GM21528 (cell line): ENCODE data around the gene ESPNL.
"Not testable (repeated sequence)": the region's sequence is repeated elsewhere in the genome, so short reads cannot be mapped to it uniquely, and the experiment has no call there.

Source experiments
- ATAC-seq: cut with Tn5 transposase; IDR thresholded peaks from one replicate; pipeline ENCODE4 v1.9.1; 2021; ENCODE audit warnings: mild to moderate bottlenecking, moderate library complexity; ENCODE audit not compliant: unreplicated experiment, low FRiP score

The ESPNL gene

DNA sequence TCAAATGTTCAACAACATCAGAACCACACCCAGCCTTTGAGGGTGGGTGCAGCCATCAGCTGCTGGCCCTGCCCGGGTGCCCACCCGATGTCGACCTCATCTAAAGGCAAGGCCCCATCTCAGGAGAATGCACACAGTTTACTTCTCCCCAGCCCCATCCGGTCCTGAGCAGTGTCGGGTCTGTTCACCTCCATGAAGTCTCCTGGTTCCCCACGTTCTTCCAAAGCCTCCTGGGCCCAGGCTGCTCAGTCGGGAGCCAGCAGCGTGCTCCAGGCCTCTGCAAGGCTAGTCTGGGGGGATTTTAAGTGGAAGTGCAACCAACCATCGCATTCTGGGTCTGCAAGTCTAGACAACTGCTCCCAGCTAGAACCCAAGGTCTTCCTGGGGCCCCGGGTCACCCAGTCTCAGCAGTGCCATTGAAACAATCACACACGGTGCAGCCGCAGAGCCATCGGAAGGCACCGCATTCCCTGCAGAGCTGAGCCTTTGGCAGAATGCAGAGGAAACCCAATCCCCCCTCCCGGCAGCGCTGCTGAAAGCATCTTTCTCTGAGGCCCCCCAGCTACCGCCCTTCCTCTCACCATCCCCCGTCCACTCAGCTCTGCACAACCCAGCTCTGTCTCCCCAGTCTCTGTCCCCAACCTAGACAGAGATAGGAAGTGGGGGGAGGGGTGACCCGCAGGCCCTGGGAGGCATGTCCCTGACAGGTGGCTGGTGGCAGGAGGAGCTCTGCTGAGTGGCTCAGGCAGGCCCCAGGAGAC lies 8.5 kb downstream of the ESPNL start:
- peak; percentile 84 for ATAC-seq

DNA sequence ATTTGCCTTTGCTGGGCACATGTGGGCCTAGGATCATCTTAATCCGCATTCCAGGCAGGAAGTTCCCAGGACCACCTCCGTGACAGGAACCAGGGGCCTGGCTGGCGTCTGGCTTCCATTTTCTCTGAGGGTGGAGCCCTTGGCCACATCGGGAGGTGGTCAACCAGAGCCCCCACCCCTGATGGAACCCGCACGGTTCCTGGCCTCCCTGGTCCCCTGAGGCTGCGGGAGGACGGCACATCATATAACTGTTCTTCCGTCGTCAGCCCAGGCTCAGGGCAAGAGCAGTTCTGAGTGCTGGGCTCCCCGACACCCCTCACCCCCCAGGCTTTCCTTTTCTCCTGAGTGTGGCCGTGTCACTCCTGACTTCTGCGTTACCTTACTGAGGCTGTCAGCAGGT lies 13.5 kb downstream of the ESPNL start:
- no peak for ATAC-seq

DNA sequence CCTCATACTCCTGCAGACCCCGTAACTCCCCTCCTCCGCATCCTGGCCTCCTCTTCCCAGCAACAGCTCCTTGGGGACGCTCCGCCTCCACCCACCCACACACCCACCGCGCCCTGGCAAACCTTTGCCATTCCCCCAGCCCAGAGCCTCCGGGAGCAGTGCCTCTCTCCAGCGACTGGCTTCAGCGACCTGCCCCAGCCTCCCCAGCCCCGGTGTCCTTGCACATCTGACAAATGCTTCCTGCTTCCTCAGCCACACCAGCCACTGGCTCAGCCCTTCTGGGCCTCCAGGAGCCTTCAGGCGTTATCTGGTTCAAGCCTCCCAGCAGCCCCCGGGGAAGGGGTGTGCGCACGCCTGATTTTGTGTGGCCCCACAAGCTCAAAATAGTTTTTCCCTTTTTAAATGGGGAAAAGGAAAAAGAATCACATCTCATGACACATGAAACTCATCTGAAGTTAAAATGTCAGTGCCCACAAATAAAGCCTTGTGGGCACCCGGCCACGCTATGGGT lies 14.2 kb downstream of the ESPNL start:
- no peak for ATAC-seq

DNA sequence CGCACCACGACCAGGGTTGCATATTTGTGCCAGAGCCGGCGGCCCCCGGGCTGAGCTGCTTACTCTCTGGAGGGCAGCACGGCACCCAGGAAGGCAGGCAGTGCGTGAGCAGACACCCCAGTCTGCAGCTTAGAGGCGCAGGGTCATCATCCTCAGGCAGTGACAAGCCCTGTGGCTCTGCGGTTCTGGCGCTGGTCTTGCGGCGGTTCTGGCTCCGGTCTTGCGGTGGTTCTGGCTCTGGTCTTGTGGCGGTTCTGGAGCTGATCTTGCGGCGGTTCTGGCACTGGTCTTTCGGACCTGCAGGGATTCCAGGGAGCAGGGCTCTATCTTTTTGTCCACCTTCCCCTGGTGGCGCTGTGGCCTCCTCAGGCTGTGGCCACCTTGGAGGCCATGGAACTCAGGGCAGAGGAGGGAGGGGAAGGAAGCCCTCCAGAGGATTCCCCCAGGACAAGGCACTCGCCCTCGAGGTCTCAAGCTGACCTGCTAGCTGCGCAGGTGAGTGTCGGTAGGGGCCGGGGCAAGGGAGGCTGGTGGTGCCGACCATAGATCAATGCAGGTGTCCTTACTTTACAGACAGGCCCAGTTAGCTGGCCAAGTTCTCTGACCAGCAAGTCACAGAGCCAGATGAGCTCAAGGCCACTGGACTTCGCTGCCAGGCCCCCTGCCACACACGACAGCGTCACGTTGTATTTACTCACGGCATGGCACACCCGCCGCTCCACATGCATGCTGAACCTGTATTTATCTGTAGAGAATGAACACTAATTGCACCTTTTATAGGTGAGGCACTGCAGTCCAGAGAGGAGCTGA lies 14.9 kb downstream of the ESPNL start:
- ATAC-seq = no peak

DNA sequence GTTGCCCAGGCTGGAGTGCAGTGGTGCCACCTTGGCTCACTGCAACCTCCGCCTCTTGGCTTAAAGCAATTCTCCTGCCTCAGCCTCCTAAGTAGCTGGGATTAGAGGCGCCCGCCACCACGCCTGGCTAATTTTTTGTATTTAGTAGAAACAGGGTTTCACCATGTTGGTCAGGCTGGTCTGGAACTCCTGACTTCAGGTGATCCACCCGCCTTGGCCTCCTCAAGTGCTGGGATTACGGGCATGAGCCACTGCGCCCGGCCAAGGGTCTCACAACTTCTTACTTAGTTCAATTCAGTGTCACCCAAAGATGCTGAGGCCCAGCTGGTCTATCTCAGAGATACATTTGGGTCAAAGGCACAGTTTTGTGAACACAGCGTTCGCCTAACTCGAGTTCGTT lies 15.6 kb downstream of the ESPNL start:
- not testable (repeated sequence) for ATAC-seq

DNA sequence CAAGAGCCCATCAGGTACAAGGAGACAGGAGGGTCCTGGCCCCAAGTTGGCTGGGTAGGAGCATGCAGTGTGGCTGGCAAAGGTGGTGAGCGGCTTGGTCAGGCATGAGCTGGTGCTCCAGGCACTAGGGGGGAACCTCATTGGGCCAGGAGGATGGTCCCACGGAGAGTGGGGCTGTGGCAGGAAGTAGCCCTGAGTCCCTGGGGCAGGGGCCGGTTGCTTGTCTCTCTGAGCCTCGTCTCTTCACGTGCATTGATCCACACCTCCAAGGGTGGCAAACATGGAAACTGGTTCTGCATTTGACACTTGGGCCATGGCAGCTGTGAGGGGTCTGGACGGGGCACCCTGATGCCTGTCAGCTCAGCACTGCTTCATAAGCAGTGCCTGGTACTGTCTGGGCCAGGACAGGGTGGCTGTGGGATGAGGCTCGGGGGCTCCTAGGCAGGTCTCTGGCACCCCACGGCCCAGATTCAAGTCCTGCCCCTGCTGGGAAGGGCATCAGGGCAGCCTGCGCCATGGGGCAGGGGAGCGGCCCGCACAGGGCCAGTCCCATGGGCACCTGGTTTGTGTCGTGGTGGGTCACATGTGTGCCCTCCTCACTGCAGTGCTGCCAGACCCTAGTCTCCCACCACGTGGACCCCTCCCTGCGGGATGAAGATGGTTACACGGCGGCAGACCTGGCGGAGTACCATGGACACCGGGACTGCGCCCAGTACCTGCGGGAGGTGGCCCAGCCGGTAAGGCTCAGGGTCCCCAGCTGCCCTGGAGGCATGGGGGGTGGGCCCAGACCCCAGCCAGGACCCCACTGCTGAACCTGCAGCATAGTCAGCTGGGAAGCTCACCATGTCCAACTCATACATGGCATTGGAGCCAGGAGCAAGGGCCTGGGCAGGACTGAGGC lies 16.4 kb downstream of the ESPNL start:
- ATAC-seq = no peak

DNA sequence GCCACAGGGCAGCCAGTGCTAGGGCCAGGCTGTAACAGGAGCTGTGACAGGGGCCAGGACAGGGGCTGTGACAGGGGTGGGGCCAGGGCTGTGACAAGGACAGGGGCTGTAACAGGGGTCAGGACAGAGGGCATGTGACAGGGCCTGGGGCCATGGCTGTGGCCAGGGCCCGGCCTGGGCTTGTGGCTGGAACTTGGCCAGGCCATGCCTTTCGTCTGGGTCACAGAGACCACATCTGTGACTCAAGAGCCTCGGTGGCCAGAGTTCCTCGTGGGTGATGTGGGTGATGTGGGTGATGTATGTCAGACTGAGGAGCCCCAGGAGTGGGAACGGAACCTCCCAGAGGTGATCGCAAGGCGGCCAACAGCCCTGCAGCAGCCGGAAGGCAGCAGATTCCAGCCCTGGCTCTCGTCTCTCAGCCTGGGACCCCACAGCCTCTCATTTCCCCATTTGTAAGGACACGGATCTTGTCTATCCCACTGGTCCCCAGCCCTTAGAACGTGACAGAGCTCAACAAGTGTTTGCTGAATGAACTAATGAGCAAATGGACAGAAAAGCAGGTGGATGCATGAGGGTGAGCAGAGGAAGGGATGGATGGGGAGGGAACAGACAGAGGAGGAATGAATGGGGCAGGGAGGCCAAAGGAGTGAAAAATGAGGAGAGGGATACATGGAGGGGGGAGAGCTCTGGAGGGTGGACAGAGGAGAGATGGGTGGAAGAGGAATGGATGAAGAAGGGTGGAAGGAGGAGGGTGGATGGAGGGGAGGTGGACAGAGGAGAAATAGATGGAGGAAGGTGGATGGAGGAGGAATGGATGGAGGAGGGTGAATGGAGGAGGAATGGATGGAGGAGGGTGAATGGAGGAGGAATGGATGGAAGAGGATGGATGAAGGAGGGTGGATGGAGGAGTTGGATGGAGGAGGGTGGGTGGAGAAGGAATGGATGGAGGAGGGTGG lies 17.3 kb downstream of the ESPNL start:
- no peak for ATAC-seq

DNA sequence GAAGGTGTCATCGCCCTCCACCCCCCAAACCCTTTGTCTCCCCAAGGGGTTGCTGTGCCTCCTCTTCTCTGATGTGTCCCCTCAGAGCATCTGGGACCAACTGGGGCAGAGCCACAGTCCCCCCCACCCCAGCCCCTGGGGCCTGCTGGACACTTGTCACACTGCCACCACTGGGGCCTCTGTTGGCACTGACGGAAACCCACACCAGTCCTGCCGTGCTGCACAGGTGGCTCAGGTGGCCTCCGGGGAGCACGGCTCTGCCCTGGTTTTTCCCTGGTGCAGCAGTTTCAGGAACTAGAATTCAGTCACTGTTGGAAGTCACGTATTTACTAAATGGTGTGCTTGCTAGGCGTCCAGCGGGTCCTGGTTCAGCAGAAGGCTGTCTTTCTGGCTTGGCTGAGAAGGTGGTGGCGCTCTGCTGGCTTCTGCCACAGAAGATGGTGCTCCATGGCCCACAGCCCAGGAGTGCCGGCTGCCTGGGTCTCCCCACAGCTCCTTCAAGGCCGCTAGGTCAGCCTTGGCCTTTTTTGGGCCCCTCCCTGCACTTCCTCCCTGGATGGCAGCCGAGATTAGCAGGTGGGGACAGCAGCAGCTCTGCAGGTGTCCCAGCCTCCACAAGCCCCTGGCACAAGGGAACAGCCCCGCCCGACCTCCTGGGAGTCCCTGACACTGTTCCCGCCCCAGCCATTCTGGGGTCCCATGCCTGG lies 19.8 kb downstream of the ESPNL start:
- ATAC-seq = no peak

DNA sequence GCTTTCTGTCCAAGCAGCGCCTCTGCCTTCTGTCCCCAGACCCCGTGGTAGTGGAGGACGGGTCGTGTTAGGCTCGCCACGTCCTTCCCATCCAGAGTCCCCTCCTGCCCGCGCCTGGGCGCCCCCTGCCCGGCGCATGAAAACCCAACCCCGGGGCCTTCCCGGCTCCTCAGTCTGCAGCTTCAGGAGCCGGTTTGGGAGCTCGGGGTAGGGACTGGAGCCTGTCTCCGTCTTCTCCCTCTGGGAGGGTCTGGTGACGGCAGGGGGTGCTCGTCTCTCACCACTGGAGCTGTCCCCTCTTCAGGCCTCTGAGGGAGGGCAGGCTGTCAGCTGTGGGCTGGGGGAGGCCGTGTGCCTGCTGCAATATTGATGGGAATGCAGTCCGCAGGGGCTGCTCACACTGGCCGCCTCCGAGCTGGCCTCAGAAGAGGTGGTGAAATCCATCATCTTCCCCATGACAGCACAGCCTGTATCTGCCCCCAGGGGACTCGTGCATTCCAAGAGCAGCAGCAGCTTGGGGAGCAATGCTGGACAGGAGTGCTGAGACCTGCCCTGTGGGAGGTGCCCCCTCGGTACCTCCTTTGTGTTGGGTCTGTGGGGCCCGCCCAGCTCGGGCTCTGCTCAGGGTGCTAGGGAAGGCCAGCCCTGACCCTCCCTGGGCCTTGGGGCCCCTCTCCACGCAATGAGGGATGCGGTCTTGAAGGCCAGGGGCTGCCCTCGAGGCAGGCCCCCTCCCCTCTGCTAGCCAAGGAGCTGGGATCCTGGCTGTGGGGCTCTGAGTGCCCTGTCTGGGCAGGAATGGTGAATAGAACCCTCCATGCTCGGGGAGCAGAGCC lies 20.5 kb downstream of the ESPNL start:
- no peak for ATAC-seq

DNA sequence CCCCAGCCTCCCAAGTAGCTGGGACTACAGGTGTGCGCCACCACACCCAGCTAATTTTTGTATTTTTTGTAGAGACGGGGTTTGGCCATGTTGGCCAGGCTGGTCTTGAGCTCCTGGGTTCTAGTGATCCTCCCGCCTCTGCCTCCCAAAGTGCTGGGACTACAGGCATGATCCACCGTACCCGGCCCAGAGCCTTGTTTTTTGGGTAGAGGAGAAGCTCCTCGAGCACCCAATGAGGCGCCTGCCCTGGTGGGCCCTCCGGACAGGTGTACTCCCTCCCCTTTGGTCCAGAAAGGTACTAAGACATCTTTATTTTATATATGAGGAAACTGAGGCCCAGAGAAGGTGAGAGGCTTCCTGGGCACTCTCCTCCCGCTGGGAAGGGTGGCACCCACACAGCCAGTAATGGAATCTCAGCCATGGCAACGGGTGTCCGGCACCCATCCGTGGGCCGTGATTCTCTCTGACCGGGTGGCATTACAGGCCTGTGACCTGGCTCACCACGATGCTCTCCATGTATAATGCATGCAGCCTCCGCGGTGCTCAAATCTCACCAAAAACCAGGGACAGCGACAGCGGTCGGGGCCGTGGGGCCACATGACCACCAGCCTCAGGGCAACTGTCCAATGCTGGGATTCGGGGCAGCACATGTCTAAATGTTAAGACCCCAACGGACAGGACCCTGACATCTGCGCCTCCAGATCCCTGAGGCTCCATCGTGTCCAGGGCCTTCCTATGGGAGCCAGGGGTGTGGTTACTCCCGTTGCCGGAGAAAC lies 21.6 kb downstream of the ESPNL start:
- ATAC-seq = no peak

DNA sequence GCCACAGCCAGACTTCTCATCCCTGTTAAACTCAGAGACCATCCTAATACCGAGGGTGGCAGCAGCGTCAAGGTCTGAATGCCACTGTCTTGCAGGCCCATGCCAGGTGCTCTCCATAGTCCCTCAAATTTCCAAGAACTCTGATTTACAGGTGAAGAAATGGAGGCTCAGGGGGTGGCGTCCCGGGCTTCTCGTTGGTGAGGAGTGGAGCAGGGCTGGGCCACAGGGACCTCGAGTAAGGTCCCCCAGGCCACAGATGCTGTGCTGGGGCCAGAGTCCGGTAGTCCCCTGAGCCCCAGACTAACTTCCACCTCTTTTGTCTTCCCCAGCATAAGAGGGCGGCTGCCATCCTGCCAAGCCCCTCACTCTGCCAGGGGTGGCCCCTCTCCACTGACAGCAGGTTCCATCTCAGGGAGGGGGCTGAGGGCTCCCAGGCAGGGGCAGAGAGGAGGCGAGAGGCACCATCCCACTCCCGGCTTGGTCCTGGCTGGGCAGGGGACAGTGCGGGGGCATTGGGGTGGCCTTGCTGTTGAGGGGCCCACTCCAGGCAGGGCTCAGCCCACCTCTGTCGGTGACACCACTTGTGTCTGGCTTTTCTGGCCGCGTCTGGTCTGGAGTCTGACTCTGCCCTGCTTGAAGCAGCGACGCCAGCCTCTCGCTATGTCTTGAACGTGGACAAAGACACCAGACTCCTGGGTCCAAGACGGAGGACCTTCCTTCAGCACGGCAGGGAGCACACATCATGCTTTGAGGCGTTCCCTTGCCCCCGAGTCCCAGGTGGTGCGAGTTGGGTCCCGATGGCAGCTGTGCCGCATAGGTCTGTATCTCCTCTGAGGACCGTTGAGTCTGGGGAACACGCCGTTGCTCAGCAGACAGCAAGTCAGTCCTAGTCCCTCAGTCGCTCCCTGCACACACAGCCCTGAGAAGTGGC lies 22.4 kb downstream of the ESPNL start:
- ATAC-seq = no peak

DNA sequence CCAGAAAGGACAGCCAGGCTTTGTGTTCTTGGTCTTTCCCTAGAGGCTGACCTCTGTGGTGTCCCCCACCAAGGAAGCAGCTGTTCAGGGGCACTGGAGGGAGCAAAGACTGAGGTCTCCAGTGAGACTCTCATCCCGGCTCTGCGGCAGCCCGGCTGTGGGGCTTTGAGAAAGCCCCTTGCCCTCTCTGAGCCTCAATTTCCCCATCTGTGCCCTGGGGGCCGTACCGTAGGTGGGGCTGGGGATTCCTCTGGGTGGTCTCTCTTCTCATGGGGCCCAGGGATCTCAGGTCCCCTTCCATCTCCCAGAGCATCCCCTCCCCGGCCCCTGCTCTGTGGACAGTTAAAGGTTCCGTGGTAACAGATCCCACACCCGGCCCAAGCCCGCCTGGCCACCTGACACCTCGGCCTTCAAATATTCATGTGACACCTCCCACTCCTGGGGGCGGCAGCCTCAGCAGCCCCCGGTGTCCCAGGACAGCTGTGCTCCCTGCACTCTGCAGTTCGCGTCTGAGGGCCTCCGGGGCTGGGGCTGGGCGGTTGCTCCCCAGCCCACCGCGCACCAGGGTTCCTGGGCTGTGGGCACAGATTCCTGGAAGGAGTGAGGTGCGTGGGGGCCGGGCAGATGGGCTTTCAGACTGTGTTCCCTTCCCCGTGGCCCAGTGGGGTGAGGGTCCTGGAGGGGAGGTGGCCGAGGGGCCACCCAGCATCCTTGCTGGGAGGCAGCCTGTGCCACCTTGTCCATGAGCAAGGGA lies 23.3 kb downstream of the ESPNL start:
- ATAC-seq = no peak

DNA sequence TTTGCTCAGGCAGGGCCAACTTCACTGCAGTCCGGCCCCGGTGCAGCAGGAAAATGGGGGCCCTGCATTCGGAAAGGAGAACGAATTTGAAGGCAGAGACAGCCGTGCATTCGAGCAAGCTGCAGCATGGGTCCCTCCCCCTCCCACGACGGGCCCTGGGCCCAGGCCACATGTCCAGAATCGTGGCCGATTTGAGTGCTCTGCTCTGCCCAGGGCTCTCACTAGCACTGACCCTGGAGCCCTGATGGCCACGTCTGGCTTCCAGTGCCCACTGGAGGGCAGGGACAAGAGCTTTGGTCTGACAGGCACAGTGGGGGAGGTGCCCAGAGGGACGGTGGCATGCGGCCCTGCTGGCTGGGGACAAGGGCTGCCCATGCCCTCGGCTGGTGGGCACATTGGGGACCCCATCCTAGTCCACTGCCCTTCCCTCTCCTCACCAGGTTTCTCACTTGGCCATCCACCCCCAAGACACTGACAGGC lies 23.9 kb downstream of the ESPNL start:
- ATAC-seq = no peak

DNA sequence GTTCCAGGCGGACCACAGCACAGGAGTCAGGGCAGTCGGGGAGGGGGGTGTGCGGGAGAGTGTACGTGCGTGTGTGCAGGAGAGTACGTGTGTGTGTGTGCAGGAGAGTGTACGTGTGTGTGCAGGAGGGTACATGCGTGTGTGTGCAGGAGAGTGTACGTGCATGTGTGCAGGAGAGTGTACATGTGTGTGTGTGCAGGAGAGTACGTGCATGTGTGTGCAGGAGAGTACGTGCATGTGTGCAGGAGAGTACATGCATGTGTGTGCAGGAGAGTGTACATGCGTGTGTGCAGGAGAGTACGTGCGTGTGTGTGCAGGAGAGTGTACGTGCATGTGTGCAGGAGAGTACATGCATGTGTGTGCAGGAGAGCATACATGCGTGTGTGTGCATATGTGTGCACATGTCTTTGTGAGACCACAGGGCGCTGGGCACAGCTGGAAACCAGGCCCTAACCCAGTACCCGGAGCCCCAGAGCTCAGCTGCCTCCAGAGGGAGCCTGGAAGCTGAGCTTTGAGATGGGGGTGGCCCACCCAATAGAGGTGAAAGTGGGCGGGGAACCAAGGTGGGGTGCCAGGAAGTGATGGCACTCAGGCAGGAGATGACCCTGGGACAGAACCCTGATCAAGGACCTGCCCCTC lies 24.5 kb downstream of the ESPNL start:
- ATAC-seq = no peak
